GM23338 (cell line): ENCODE results near the gene HRC. TPM values are rescaled to one million over a fixed set of nuclear protein-coding genes. Genes with fewer than 3 reads are reported as not detected.

Experiments
- ATAC-seq: fragments of 200-7000 bp; cut with Tn5 transposase; 3 replicates; pipeline ENCODE4 v1.9.1; 2020
- DNase-seq: peaks from one replicate; pipeline ENCODE4 v3.0.0-alpha.2; 2015; ENCODE audit warnings: low spot score
- H2AFZ ChIP-seq: fragments of 200-600 bp; sonication (generic); 2 replicates; pipeline ENCODE4 v1.8.0; 2016; ENCODE audit warnings: antibody characterized with exemption, mild to moderate bottlenecking, moderate library complexity
- H3F3A ChIP-seq: fragments of 200-600 bp; sonication (generic); replicated peaks from 2 replicates; pipeline ENCODE4 v1.8.0; 2017; ENCODE audit warnings: antibody characterized with exemption, mixed run types, low read depth
- H3K27ac ChIP-seq: fragments of 200-600 bp; sonication (generic); 2 replicates; pipeline ENCODE4 v1.6.1; 2016; ENCODE audit warnings: low read depth
- H3K27me3 ChIP-seq: fragments of 200-600 bp; sonication (generic); 2 replicates; pipeline ENCODE4 v1.8.0; 2016; ENCODE audit warnings: mild to moderate bottlenecking, mixed run types, moderate library complexity; ENCODE audit not compliant: insufficient read depth
- H3K36me3 ChIP-seq: fragments of 200-600 bp; sonication (generic); 2 replicates; pipeline ENCODE4 v1.8.0; 2016; ENCODE audit warnings: mild to moderate bottlenecking; ENCODE audit not compliant: insufficient read depth
- H3K4me1 ChIP-seq: fragments of 200-600 bp; sonication (generic); 2 replicates; pipeline ENCODE4 v1.8.0; 2016; ENCODE audit warnings: mild to moderate bottlenecking, moderate library complexity; ENCODE audit not compliant: insufficient read depth
- H3K4me2 ChIP-seq: fragments of 200-600 bp; sonication (generic); 2 replicates; pipeline ENCODE4 v1.7.1; 2017; ENCODE audit warnings: mixed run types
- H3K4me3 ChIP-seq: fragments of 200-600 bp; sonication (generic); 2 replicates; pipeline ENCODE4 v1.6.1; 2016; ENCODE audit warnings: mixed run types
- H3K79me2 ChIP-seq: fragments of 200-600 bp; sonication (generic); replicated peaks from 2 replicates; pipeline ENCODE4 v1.8.0; 2017; ENCODE audit warnings: mild to moderate bottlenecking; ENCODE audit not compliant: insufficient read depth
- H3K9me2 ChIP-seq: fragments of 200-600 bp; sonication (generic); 2 replicates; pipeline ENCODE4 v1.8.0; 2017; ENCODE audit not compliant: insufficient read depth
- H4K20me1 ChIP-seq: fragments of 200-600 bp; sonication (generic); replicated peaks from 2 replicates; pipeline ENCODE4 v1.8.0; 2017; ENCODE audit warnings: mild to moderate bottlenecking; ENCODE audit not compliant: insufficient read depth
- H3K27ac Mint-ChIP-seq: 2 replicates; pipeline ENCODE4 v1.8.0; 2020; ENCODE audit warnings: inconsistent platforms, mild to moderate bottlenecking, moderate library complexity, mixed read lengths
- H3K27me3 Mint-ChIP-seq: 3 replicates; pipeline ENCODE4 v1.8.0; 2022; ENCODE audit warnings: low read depth, mild to moderate bottlenecking, moderate library complexity, mixed read lengths, inconsistent platforms; ENCODE audit not compliant: insufficient read depth, poor library complexity
- H3K36me3 Mint-ChIP-seq: 3 replicates; pipeline ENCODE4 v1.8.0; 2021; ENCODE audit warnings: low read depth, mild to moderate bottlenecking, inconsistent platforms, moderate library complexity, mixed read lengths
- H3K4me1 Mint-ChIP-seq: 3 replicates; pipeline ENCODE4 v1.8.0; 2020; ENCODE audit warnings: mild to moderate bottlenecking, inconsistent platforms, mixed read lengths
- H3K4me3 Mint-ChIP-seq: 3 replicates; pipeline ENCODE4 v1.8.0; 2021; ENCODE audit warnings: moderate library complexity, mild to moderate bottlenecking, inconsistent platforms, mixed read lengths
- H3K9me3 Mint-ChIP-seq: 3 replicates; pipeline ENCODE4 v1.8.0; 2020; ENCODE audit warnings: moderate library complexity, mild to moderate bottlenecking, inconsistent platforms, mixed read lengths
- CREB1 ChIP-seq: fragments of 250-450 bp; sonication (Bioruptor Pico); IDR thresholded peaks from 2 replicates; pipeline ENCODE4 v1.5.0; 2020; ENCODE audit warnings: low read depth, mild to moderate bottlenecking, moderate library complexity
- EZH2phosphoT487 ChIP-seq: fragments of 200-600 bp; sonication (generic); IDR thresholded peaks from one replicate; pipeline ENCODE4 v1.8.1; 2018; ENCODE audit warnings: antibody characterized with exemption; ENCODE audit not compliant: unreplicated experiment
- NANOG ChIP-seq: IDR thresholded peaks from 2 replicates; pipeline ENCODE4 v1.6.1; 2016; ENCODE audit warnings: antibody characterized with exemption, borderline replicate concordance
- POLR2AphosphoS5 ChIP-seq: IDR thresholded peaks from 2 replicates; pipeline ENCODE4 v1.6.1; 2016; ENCODE audit warnings: antibody characterized with exemption, low read depth
- STAT1 ChIP-seq: IDR thresholded peaks from one replicate; pipeline ENCODE4 v1.6.1; 2016; ENCODE audit warnings: antibody characterized with exemption; ENCODE audit not compliant: unreplicated experiment
- polyA plus RNA-seq: library from polyadenylated mRNA; unstranded; fragments of >200 nt; fragmentation: Nextera tagmentation; extraction: Ambion mirVana; gene quantifications from 2 replicates; pipeline ENCODE4 v1.2.1, GENCODE V29; 2016
- total RNA-seq: library from RNA; depleted of rRNA; stranded (reverse); fragments of >200 nt; shearing (Covaris generic); gene quantifications from 2 replicates; pipeline ENCODE4 v1.2.3, GENCODE V29; 2014
- TF ChIP-seq, protein P1 (sequence below), 2 experiments: fragments of 200-600 bp in 1 of 2; sonication (generic) in 1 of 2; conservative IDR thresholded peaks; 2 replicates each; pipeline versions ENCODE4 v1.5.1 to v1.6.1; 2016 to 2017; ENCODE audit warnings: antibody characterized with exemption in 2 of 2, low read depth in 2 of 2, mild to moderate bottlenecking in 2 of 2, moderate library complexity in 1 of 2
- TF ChIP-seq, protein P2 (sequence below): fragments of 250-450 bp; sonication (Bioruptor Pico); IDR thresholded peaks from 2 replicates; pipeline ENCODE4 v1.5.0; 2020; ENCODE audit warnings: mild to moderate bottlenecking, moderate library complexity
- TF ChIP-seq, protein P3 (sequence below): IDR thresholded peaks from one replicate; pipeline ENCODE4 v1.6.1; 2018; ENCODE audit warnings: antibody characterized with exemption; ENCODE audit not compliant: unreplicated experiment

HRC gene
- total and polyA plus RNA-seq, 2 experiments from 2014 or later = 1.4 to 2.0 TPM

DNA sequence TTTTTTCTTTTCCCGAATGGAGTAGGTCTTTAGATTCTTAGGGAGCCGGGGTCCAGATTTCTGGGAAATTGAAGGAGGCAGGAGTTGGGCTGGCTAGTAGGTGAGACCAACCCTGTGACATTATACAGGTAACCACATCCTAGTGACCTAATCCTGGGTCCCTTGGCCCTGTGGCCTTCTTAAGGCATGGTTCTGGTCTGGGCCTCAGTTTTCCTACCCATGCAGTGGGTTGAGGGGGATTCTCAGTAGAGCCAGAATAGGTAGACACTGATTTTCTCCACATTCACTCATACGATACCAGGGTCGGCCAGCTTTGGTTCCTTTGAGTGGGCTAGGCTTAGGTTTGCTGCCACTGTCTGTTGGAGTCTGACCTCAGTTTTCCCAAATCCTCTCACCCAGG, 28.6 kb downstream of the HRC start:
- Histone ChIP-seq H3K9me2 (no peaks in the 10 kb centered on the region), H3K4me1 (peaks cover 14% of the 10 kb centered on the region), H3K36me3 (no peaks in the 10 kb centered on the region), H3K27ac (no peak overlapping the region), H3K79me2 (no peaks in the 10 kb centered on the region), H2AFZ (no peak overlapping the region), H4K20me1 (no peaks in the 10 kb centered on the region), H3K27me3 (peaks cover 14% of the 10 kb centered on the region; the same call in 1 of the 2 replicates), H3K4me3 (no peak overlapping the region), H3F3A (0 out of 2 replicates have a peak, but pooled peaks cover 10% of the 10 kb centered on the region), H3K4me2 (no peak overlapping the region)
- ATAC-seq (no peak), DNase-seq (no peak)
- H3K4me3 Mint-ChIP-seq = no peak overlapping the region
- H3K9me3 Mint-ChIP-seq = no peaks in the 10 kb centered on the region
- no peaks in the 10 kb centered on the region; the same call in 2 of the 3 replicates for H3K36me3 Mint-ChIP-seq
- H3K4me1 Mint-ChIP-seq = peaks cover 20% of the 10 kb centered on the region
- no peak overlapping the region for H3K27ac Mint-ChIP-seq
- H3K27me3 Mint-ChIP-seq = peaks cover 19% of the 10 kb centered on the region
- TF ChIP-seq, protein P1, sequence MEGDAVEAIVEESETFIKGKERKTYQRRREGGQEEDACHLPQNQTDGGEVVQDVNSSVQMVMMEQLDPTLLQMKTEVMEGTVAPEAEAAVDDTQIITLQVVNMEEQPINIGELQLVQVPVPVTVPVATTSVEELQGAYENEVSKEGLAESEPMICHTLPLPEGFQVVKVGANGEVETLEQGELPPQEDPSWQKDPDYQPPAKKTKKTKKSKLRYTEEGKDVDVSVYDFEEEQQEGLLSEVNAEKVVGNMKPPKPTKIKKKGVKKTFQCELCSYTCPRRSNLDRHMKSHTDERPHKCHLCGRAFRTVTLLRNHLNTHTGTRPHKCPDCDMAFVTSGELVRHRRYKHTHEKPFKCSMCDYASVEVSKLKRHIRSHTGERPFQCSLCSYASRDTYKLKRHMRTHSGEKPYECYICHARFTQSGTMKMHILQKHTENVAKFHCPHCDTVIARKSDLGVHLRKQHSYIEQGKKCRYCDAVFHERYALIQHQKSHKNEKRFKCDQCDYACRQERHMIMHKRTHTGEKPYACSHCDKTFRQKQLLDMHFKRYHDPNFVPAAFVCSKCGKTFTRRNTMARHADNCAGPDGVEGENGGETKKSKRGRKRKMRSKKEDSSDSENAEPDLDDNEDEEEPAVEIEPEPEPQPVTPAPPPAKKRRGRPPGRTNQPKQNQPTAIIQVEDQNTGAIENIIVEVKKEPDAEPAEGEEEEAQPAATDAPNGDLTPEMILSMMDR (conservative IDR thresholded peaks at IDR 0.05; ENCODE audit: low read depth in 2 of 2) = no peak
- TF ChIP-seq EZH2phosphoT487 (no peak), NANOG (no peak), POLR2AphosphoS5 (no peak), CREB1 (CRISPR knock-in tag) (no peak), STAT1 (no peak)
- TF ChIP-seq, protein P2, sequence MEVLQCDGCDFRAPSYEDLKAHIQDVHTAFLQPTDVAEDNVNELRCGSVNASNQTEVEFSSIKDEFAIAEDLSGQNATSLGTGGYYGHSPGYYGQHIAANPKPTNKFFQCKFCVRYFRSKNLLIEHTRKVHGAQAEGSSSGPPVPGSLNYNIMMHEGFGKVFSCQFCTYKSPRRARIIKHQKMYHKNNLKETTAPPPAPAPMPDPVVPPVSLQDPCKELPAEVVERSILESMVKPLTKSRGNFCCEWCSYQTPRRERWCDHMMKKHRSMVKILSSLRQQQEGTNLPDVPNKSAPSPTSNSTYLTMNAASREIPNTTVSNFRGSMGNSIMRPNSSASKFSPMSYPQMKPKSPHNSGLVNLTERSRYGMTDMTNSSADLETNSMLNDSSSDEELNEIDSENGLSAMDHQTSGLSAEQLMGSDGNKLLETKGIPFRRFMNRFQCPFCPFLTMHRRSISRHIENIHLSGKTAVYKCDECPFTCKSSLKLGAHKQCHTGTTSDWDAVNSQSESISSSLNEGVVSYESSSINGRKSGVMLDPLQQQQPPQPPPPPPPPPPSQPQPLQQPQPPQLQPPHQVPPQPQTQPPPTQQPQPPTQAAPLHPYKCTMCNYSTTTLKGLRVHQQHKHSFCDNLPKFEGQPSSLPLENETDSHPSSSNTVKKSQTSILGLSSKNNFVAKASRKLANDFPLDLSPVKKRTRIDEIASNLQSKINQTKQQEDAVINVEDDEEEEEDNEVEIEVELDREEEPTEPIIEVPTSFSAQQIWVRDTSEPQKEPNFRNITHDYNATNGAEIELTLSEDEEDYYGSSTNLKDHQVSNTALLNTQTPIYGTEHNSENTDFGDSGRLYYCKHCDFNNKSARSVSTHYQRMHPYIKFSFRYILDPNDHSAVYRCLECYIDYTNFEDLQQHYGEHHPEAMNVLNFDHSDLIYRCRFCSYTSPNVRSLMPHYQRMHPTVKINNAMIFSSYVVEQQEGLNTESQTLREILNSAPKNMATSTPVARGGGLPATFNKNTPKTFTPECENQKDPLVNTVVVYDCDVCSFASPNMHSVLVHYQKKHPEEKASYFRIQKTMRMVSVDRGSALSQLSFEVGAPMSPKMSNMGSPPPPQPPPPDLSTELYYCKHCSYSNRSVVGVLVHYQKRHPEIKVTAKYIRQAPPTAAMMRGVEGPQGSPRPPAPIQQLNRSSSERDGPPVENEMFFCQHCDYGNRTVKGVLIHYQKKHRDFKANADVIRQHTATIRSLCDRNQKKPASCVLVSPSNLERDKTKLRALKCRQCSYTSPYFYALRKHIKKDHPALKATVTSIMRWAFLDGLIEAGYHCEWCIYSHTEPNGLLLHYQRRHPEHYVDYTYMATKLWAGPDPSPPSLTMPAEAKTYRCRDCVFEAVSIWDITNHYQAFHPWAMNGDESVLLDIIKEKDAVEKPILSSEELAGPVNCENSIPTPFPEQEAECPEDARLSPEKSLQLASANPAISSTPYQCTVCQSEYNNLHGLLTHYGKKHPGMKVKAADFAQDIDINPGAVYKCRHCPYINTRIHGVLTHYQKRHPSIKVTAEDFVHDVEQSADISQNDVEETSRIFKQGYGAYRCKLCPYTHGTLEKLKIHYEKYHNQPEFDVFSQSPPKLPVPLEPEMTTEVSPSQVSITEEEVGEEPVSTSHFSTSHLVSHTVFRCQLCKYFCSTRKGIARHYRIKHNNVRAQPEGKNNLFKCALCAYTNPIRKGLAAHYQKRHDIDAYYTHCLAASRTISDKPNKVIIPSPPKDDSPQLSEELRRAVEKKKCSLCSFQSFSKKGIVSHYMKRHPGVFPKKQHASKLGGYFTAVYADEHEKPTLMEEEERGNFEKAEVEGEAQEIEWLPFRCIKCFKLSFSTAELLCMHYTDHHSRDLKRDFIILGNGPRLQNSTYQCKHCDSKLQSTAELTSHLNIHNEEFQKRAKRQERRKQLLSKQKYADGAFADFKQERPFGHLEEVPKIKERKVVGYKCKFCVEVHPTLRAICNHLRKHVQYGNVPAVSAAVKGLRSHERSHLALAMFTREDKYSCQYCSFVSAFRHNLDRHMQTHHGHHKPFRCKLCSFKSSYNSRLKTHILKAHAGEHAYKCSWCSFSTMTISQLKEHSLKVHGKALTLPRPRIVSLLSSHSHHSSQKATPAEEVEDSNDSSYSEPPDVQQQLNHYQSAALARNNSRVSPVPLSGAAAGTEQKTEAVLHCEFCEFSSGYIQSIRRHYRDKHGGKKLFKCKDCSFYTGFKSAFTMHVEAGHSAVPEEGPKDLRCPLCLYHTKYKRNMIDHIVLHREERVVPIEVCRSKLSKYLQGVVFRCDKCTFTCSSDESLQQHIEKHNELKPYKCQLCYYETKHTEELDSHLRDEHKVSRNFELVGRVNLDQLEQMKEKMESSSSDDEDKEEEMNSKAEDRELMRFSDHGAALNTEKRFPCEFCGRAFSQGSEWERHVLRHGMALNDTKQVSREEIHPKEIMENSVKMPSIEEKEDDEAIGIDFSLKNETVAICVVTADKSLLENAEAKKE (CRISPR knock-in tag) = no peak
- TF ChIP-seq, protein P3, sequence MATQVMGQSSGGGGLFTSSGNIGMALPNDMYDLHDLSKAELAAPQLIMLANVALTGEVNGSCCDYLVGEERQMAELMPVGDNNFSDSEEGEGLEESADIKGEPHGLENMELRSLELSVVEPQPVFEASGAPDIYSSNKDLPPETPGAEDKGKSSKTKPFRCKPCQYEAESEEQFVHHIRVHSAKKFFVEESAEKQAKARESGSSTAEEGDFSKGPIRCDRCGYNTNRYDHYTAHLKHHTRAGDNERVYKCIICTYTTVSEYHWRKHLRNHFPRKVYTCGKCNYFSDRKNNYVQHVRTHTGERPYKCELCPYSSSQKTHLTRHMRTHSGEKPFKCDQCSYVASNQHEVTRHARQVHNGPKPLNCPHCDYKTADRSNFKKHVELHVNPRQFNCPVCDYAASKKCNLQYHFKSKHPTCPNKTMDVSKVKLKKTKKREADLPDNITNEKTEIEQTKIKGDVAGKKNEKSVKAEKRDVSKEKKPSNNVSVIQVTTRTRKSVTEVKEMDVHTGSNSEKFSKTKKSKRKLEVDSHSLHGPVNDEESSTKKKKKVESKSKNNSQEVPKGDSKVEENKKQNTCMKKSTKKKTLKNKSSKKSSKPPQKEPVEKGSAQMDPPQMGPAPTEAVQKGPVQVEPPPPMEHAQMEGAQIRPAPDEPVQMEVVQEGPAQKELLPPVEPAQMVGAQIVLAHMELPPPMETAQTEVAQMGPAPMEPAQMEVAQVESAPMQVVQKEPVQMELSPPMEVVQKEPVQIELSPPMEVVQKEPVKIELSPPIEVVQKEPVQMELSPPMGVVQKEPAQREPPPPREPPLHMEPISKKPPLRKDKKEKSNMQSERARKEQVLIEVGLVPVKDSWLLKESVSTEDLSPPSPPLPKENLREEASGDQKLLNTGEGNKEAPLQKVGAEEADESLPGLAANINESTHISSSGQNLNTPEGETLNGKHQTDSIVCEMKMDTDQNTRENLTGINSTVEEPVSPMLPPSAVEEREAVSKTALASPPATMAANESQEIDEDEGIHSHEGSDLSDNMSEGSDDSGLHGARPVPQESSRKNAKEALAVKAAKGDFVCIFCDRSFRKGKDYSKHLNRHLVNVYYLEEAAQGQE = no peak
